HG02938 (cell line): ENCODE data around the gene UAP1L1.

Experiments
- ATAC-seq: cut with Tn5 transposase; IDR thresholded peaks from one replicate; pipeline ENCODE4 v1.9.1; 2021; ENCODE audit warnings: mild to moderate bottlenecking, moderate library complexity; ENCODE audit not compliant: unreplicated experiment

UAP1L1 gene

DNA sequence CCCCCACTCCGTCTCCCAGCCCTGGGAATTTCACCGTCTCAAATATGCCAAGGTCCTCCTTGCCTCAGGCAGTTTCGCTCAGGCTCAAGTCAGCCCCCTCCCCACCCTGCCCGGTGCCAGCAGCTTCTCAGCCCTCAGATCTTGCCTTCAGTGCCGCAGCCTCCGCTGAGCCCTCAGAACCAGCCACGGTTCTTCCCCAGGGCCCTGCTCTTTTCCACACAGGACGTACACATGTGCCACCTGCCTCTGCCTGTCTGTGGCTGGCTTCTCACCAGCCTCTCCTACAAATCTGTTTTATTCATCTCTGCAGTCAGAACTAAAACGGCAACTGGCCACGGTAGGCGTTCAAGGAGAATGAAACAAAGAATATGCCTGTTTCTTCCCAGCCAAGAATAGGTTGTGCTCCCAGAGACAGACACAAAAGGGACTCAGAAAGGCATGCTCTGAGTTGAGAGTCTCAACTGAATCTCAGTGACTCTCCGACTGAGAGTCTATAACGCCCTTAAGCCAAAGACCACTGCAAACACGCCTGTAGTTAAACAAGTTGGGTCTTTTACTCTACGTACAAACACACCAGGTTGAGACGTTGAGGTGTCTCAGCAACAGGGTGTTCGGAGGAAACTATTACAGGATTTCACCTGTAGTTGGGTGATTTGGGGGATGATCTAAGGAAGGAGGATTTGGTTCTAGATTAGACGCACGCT lies 51.0 kb downstream of the UAP1L1 start:
- no peak for ATAC-seq

DNA sequence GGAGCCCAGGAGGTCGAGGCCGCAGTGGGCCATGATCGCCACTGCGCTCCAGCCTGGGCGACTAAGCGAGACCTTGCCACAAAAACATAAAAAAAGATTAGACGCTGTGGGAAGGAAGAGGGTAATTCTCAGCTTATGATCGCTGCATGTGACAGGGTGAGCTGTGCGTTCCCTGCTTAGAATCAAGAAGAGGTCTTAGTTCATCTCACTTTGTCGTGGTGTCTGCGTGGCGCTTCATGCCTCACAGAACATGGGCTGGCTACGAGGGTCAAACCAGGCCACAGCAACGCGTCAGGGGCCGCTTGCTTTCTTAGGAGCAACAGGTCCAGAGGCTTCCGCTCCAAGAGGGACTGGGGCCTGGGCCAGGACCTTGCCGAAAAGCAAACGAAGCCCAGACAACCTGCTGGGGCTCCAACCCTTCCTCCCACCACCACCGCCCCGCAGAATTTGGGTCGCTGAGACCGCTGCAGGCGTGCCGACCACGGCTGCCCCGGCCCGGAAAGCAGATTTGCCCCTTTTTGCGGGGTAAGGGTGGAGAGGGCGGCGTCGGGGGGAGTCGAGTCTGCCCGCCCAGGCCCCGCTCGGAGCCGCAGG lies 51.6 kb downstream of the UAP1L1 start:
- ATAC-seq, result no peak

DNA sequence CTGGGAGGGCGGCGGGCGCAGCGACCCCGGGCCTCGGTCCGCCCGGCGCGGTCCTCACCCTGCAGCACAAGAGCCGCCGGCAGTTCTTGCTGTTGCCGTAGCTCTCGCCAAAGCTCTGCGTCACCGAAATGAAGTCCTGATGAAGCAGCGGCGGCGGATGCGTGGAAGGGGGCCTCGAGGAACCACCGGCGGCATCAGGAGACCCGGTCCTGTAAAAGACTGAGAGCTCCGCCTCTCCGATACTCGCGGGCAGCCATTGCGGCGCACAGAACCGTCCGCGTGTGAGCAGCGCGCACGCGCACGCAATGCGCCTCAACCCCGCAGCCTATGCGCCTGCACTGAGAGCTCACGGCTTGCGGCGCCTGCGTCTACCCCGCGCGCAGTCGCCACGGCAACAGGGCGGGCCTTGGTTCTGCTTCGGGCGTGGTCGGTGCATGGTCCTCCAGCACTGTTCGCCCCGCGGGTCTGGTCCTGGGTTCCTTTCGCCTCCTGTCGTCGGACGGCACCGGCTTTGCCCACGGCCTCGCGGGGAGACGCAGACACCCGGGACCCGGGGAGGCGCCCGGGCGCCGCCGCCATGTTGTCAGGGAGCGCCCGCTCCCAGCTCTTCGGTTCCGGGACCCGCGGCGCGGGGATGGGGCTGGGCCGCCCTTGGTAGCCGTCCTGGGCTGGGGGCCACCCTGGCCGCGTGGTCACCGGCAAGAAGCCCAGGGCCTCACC lies 52.3 kb downstream of the UAP1L1 start:
- ATAC-seq, result peak; percentile 76

DNA sequence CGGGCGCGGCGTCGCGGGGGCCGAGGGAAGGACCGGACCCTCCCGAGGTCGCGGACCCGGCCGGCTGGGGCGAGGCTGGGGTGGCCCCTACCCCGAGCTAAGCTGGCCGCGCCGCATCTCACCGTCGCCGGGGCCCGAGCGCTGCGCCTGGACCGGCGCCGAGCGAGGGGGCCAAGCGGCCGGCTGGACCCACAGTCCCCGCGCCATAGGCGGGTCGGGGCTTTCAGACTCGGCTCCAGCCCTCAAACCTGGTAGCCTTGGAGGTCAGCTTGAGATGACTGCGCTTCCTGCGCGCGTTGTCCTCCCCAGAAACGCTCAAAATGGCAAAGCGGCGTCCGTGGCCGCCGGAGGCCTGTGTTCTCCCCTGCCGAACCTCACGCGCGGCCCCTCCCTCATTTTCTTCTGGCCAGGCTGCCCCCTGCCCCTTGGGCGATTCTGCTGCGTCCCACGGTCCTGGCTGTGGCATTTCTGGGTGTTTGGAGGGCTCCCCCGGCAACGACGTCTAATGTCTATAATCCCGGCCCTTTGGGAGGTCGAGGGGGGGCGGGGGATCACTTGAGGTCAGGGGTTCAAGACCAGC lies 52.9 kb downstream of the UAP1L1 start:
- ATAC-seq, result no peak
